Naive B cell (primary cell): ENCODE results near the gene HCN2. TPM values are rescaled to one million over a fixed set of nuclear protein-coding genes. Genes with fewer than 3 reads are reported as not detected.
A peak's percentile ranks its signal among the peaks of the same experiment; 100 is the strongest.

Source experiments
- ATAC-seq, 2 donors: fragments of 150-1000 bp; cut with Tn5 transposase; 2 replicates each; pipeline ENCODE4 v1.10.0; 2021; ENCODE audit warnings: low read depth in 2 of 2, mild to moderate bottlenecking in 2 of 2, moderate library complexity in 2 of 2
- DNase-seq: peaks from one replicate; pipeline ENCODE4 v3.0.0; 2022
- H3K27ac Mint-ChIP-seq, 6 donors: one replicate each; pipeline ENCODE4 v1.8.0; 2020 to 2022; ENCODE audit warnings: mild to moderate bottlenecking in 6 of 6, mixed read lengths in 6 of 6, moderate library complexity in 5 of 6, inconsistent platforms in 2 of 6
- H3K27me3 Mint-ChIP-seq, 3 donors: one replicate each; pipeline ENCODE4 v1.8.0; 2021 to 2022; ENCODE audit warnings: mixed read lengths in 3 of 3, mild to moderate bottlenecking in 1 of 3
- H3K36me3 Mint-ChIP-seq, 2 donors: one replicate each; pipeline ENCODE4 v1.8.0; 2020 to 2022; ENCODE audit warnings: mixed read lengths in 2 of 2, inconsistent platforms in 1 of 2, mild to moderate bottlenecking in 1 of 2
- H3K4me1 Mint-ChIP-seq, 3 donors: one replicate each; pipeline ENCODE4 v1.8.0; 2020 to 2022; ENCODE audit warnings: mixed read lengths in 3 of 3, inconsistent platforms in 1 of 3, mild to moderate bottlenecking in 1 of 3, moderate library complexity in 1 of 3
- H3K4me3 Mint-ChIP-seq, 8 donors: one replicate each; pipeline ENCODE4 v1.8.0; 2020 to 2022; ENCODE audit warnings: mild to moderate bottlenecking in 8 of 8, mixed read lengths in 8 of 8, moderate library complexity in 8 of 8, inconsistent platforms in 2 of 8
- H3K9me3 Mint-ChIP-seq, 7 donors: one replicate each; pipeline ENCODE4 v1.8.0; 2020 to 2022; ENCODE audit warnings: mixed read lengths in 7 of 7, mild to moderate bottlenecking in 5 of 7, inconsistent platforms in 2 of 7, moderate library complexity in 1 of 7
- polyA plus RNA-seq, 6 donors: library from polyadenylated mRNA; unstranded; fragments of 300-500 nt; fragmentation: Illumina TruSeq; gene quantifications; one replicate each; pipeline ENCODE4 v1.2.3, GENCODE V29; 2021; ENCODE audit warnings: low read depth in 6 of 6

HCN2 gene
- polyA plus RNA-seq, 6 donors from 2014 or later = not detected

- Mint-ChIP-seq H3K9me3 (no peaks in the 10 kb centered on the region), H3K36me3 (no peaks in the 10 kb centered on the region), H3K4me3 (peak overlapping the region in 2 of 8 donors; percentile 66 to 83), H3K27ac (no peak overlapping the region), H3K4me1 (peaks cover 7 to 9% (median 8%) of the 10 kb centered on the region in 3 donors), H3K27me3 (no peaks in the 10 kb centered on the region)
- no peak for DNase-seq
- ATAC-seq = no peak
Observed at GRCh38 chr19:608155-609003, 18.7 kb downstream of the HCN2 start.

- Mint-ChIP-seq H3K27me3 (no peaks in the 10 kb centered on the region), H3K4me1 (peaks cover 7 to 9% (median 8%) of the 10 kb centered on the region in 3 donors), H3K27ac (no peak overlapping the region), H3K36me3 (no peaks in the 10 kb centered on the region), H3K4me3 (no peak overlapping the region), H3K9me3 (no peaks in the 10 kb centered on the region)
- no peak for DNase-seq
- ATAC-seq = no peak
Observed at GRCh38 chr19:609004-609346, 19.3 kb downstream of the HCN2 start.

GRCh38 chr19:610071-610800, 20.6 kb downstream of the HCN2 start:
- Mint-ChIP-seq H3K4me3 (peak overlapping the region; percentile 56 to 89 (median 84)), H3K27ac (peak overlapping the region in 2 of 6 donors; percentile 65 to 75), H3K9me3 (no peaks in the 10 kb centered on the region), H3K27me3 (peaks cover 0 to 8% (median 6%) of the 10 kb centered on the region in 3 donors), H3K4me1 (peaks cover 7 to 15% (median 8%) of the 10 kb centered on the region in 3 donors), H3K36me3 (no peaks in the 10 kb centered on the region)
- ATAC-seq (peak; percentile 62 to 69), DNase-seq (no peak)

GRCh38 chr19:610801-611480, 21.3 kb downstream of the HCN2 start:
- peaks cover 7 to 18% (median 8%) of the 10 kb centered on the region in 3 donors for H3K4me1 Mint-ChIP-seq
- no peaks in the 10 kb centered on the region for H3K9me3 Mint-ChIP-seq
- H3K36me3 Mint-ChIP-seq = peaks cover 0 to 3% of the 10 kb centered on the region in 2 donors
- peak; percentile 56 to 63 for ATAC-seq
- peaks cover 4 to 8% (median 6%) of the 10 kb centered on the region in 3 donors for H3K27me3 Mint-ChIP-seq
- peak overlapping the region; percentile 56 to 89 (median 84) for H3K4me3 Mint-ChIP-seq
- peak overlapping the region in 5 of 6 donors; percentile 5 to 87 (median 75) for H3K27ac Mint-ChIP-seq
- DNase-seq = peak; percentile 39

- Mint-ChIP-seq H3K4me1 (peaks cover 7 to 18% (median 8%) of the 10 kb centered on the region in 3 donors), H3K9me3 (no peaks in the 10 kb centered on the region), H3K4me3 (peak overlapping the region; percentile 42 to 89 (median 84)), H3K36me3 (peaks cover 0 to 3% of the 10 kb centered on the region in 2 donors), H3K27me3 (peaks cover 4 to 8% (median 6%) of the 10 kb centered on the region in 3 donors), H3K27ac (peak overlapping the region in 1 of 6 donors; percentile 57)
- ATAC-seq (no peak), DNase-seq (no peak)
Observed at GRCh38 chr19:611481-611868, 21.8 kb downstream of the HCN2 start.

GRCh38 chr19:612941-613340, 23.3 kb downstream of the HCN2 start:
- no peak overlapping the region for H3K27ac Mint-ChIP-seq
- H3K9me3 Mint-ChIP-seq = no peaks in the 10 kb centered on the region
- no peak for ATAC-seq
- H3K36me3 Mint-ChIP-seq = peaks cover 0 to 3% of the 10 kb centered on the region in 2 donors
- peaks cover 4 to 8% (median 6%) of the 10 kb centered on the region in 3 donors for H3K27me3 Mint-ChIP-seq
- H3K4me3 Mint-ChIP-seq = no peak overlapping the region
- DNase-seq = no peak
- peaks cover 7 to 18% (median 8%) of the 10 kb centered on the region in 3 donors for H3K4me1 Mint-ChIP-seq

GRCh38 chr19:613732-614567, 24.3 kb downstream of the HCN2 start:
- H3K9me3 Mint-ChIP-seq = no peaks in the 10 kb centered on the region
- peak overlapping the region in 1 of 8 donors; percentile 11 for H3K4me3 Mint-ChIP-seq
- no peak for DNase-seq
- H3K27me3 Mint-ChIP-seq = peaks cover 4 to 8% (median 6%) of the 10 kb centered on the region in 3 donors
- no peak for ATAC-seq
- H3K36me3 Mint-ChIP-seq = peaks cover 3 to 8% of the 10 kb centered on the region in 2 donors
- H3K4me1 Mint-ChIP-seq = peaks cover 7 to 18% (median 8%) of the 10 kb centered on the region in 3 donors
- H3K27ac Mint-ChIP-seq = no peak overlapping the region

GRCh38 chr19:615619-616018, 25.9 kb downstream of the HCN2 start:
- DNase-seq (no peak), ATAC-seq (peak in 1 of 2 donors; percentile 9)
- Mint-ChIP-seq H3K27ac (no peak overlapping the region), H3K9me3 (no peaks in the 10 kb centered on the region), H3K4me1 (peaks cover 5 to 18% (median 7%) of the 10 kb centered on the region in 3 donors), H3K27me3 (peaks cover 4 to 8% (median 6%) of the 10 kb centered on the region in 3 donors), H3K4me3 (peak overlapping the region in 6 of 8 donors; percentile 17 to 77 (median 57)), H3K36me3 (peaks cover 3 to 8% of the 10 kb centered on the region in 2 donors)

- peaks cover 3 to 8% of the 10 kb centered on the region in 2 donors for H3K36me3 Mint-ChIP-seq
- H3K27ac Mint-ChIP-seq = no peak overlapping the region
- DNase-seq (no peak), ATAC-seq (peak in 1 of 2 donors; percentile 20)
- H3K9me3 Mint-ChIP-seq = no peaks in the 10 kb centered on the region
- H3K4me3 Mint-ChIP-seq = no peak overlapping the region
- peaks cover 0 to 14% (median 1%) of the 10 kb centered on the region in 3 donors for H3K4me1 Mint-ChIP-seq
- H3K27me3 Mint-ChIP-seq = peaks cover 4 to 8% (median 6%) of the 10 kb centered on the region in 3 donors
Observed at GRCh38 chr19:616062-616700, 26.5 kb downstream of the HCN2 start.

GRCh38 chr19:616747-617526, 27.3 kb downstream of the HCN2 start:
- Mint-ChIP-seq H3K36me3 (peaks cover 3 to 8% of the 10 kb centered on the region in 2 donors), H3K27me3 (peaks cover 4 to 8% (median 6%) of the 10 kb centered on the region in 3 donors), H3K4me3 (no peak overlapping the region), H3K27ac (no peak overlapping the region), H3K9me3 (no peaks in the 10 kb centered on the region), H3K4me1 (peaks cover 0 to 9% (median 0%) of the 10 kb centered on the region in 3 donors)
- DNase-seq (no peak), ATAC-seq (no peak)

- no peak for ATAC-seq
- Mint-ChIP-seq H3K36me3 (peaks cover 3 to 8% of the 10 kb centered on the region in 2 donors), H3K9me3 (no peaks in the 10 kb centered on the region), H3K4me3 (no peak overlapping the region), H3K27me3 (peaks cover 4 to 8% (median 6%) of the 10 kb centered on the region in 3 donors), H3K27ac (peak overlapping the region in 2 of 6 donors; percentile 24 to 47), H3K4me1 (peaks cover 0 to 9% (median 0%) of the 10 kb centered on the region in 3 donors)
- no peak for DNase-seq
Observed at GRCh38 chr19:617551-618246, 28.0 kb downstream of the HCN2 start.
